ENCODE data around the gene THAP7. TPM values are rescaled to one million over a fixed set of nuclear protein-coding genes. Genes with fewer than 3 reads are reported as not detected.
A peak's percentile ranks its signal among the peaks of the same experiment; 100 is the strongest.

THAP7 gene
- total and polyA plus RNA-seq, 2 experiments from 2014 or later = 49.7 to 61.1 TPM

DNA sequence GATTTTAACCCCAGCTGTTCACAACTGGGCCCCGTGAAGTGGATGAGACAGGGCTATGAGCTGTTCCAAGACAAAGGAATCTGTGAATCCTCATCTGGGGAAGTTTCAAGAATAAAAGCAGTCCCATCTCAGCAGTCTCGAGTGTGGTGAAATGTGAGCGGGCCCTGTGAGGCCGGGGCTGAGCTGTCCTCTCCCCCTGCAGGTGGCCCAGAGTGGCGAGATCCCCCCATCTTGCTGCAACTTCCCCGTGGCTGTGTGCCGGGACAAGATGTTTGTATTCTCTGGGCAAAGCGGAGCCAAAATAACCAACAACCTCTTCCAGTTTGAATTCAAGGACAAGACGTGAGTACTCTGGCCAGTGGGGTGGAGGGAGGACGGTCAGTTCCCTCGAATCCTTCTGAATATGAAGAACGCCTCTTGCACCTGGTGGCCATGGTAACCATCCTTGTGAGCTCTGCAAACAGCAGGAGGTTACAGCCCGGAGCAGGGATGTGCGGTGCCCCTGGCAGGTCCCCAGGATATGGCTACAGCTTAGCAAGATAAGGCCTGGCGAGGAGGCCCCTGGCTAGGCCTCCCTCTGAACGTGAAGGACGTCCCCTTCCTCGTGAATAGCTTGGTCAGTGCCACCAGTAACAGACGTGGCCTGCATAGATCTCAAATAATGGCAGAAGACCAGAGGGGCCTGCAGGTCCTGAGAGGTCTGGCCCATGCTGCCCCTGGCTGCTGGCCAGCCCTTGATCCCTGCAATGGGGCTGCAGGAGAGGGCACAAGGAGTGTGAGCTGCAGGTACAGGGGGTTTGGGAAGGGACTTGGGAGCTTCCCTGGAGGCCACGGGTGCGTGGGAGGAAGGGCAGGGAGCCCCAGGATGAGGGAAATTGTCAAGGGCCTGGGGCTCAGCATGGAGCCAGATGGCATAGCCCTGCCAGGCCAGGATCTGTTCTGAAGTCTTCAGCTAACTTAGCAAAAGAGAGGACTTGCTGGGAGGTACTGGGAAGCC lies 11.4 kb downstream of the THAP7 start:
- TF ChIP-seq, protein P1, sequence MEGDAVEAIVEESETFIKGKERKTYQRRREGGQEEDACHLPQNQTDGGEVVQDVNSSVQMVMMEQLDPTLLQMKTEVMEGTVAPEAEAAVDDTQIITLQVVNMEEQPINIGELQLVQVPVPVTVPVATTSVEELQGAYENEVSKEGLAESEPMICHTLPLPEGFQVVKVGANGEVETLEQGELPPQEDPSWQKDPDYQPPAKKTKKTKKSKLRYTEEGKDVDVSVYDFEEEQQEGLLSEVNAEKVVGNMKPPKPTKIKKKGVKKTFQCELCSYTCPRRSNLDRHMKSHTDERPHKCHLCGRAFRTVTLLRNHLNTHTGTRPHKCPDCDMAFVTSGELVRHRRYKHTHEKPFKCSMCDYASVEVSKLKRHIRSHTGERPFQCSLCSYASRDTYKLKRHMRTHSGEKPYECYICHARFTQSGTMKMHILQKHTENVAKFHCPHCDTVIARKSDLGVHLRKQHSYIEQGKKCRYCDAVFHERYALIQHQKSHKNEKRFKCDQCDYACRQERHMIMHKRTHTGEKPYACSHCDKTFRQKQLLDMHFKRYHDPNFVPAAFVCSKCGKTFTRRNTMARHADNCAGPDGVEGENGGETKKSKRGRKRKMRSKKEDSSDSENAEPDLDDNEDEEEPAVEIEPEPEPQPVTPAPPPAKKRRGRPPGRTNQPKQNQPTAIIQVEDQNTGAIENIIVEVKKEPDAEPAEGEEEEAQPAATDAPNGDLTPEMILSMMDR (IDR thresholded peaks at IDR 0.05; ENCODE audit: low read depth, low read length) = no peak

DNA sequence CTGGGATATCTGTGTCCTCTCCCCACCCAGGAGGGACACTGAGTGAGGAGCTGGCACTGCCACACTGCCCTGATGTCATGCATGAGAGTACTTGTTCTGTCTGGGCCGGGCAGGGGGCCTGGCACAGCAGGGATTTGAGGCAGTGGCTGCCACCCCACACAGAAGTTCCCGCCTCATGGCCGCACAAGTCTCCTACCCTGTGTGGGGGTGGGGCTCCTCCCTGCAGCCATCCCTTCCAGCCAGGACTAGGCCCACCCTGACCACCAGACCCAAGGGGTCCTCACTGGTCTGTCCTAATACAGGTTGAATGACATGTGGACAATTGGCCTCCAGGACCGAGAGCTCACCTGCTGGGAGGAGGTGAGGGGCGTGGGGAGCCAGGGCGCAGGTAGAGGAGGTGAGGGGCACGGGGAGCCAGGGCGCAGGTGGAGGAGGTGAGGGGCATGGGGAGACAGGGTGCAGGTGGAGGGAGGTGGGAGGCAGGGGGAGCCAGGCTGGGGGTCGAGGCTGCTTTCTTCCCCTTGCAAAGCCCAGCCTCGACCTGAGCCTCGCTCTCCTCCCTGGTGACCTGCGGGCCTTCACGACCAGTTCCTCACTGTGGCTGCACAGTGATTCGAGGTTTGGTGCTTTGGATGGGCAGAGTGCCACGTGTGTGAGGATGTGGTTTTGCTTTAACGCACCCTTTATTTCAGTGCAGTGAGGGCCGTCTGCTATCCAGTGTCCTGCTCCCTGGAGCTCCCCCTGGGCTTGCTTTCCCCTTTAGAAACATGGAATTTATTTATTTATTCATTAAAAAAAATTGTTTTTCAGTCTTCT lies 12.4 kb downstream of the THAP7 start:
- peak in 1 of 2 donors; percentile 28 for DNase-seq (ENCODE audit: low read depth in 1 of 2, low spot score in 1 of 2)
- no peaks in the 10 kb centered on the region for H3K9me3 ChIP-seq (ENCODE audit: low read depth)
- H3K4me3 ChIP-seq = no peak overlapping the region
- no peaks in the 10 kb centered on the region for H3K27me3 ChIP-seq
- H3K36me3 ChIP-seq = peaks cover 14% of the 10 kb centered on the region
- H3K4me1 ChIP-seq (ENCODE audit: low read depth) = no peaks in the 10 kb centered on the region
- TF ChIP-seq, protein P1 (IDR thresholded peaks at IDR 0.05; ENCODE audit: low read depth, low read length) = no peak
- H3K27ac ChIP-seq = no peak overlapping the region

More for the DNA sequence above, 11.4 kb downstream of the THAP7 start:
- no peak for DNase-seq (ENCODE audit: low read depth in 1 of 2, low spot score in 1 of 2)
- Histone ChIP-seq H3K27me3 (no peaks in the 10 kb centered on the region), H3K4me3 (no peak overlapping the region), H3K36me3 (peaks cover 14% of the 10 kb centered on the region), H3K9me3 (ENCODE audit: low read depth) (no peaks in the 10 kb centered on the region), H3K27ac (no peak overlapping the region), H3K4me1 (ENCODE audit: low read depth) (no peaks in the 10 kb centered on the region)

DNA sequence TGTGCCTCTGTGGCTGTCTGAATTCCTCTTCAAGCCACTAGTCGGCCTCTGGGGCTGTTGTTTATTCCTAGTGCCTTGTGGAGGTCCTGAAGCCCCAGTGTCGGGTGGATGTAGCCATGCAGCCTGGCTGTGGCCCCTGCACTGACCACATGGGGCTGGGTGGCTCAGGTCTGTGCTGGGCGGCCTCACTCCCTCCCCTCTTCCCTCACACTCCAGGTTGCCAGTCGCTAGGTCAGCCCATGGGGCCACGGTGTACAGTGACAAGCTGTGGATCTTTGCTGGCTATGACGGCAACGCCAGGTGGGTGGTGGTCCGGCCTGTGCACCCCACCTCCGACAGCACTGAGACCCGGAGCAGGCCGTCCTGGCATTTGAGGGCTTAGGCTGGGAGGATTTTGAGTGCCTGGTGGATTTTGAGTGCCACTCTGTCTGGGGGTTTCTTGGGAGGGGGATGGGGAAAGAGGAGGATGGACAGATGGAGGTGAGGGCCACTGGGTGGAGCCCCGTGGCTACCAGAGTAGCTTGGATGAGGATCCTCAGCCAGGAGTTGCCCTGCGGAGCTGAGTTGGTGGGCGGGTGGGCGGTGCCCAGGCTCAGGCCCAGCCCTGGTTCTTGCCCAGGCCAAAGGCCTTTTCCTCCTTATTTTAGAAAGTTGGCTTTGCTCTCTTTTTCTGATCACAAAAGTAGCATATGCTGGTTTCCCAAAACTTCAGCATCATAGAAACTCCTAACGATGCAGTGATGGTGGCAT lies 13.2 kb downstream of the THAP7 start:
- Histone ChIP-seq H3K27ac (no peak overlapping the region), H3K27me3 (no peaks in the 10 kb centered on the region), H3K36me3 (peaks cover 14% of the 10 kb centered on the region), H3K4me3 (no peak overlapping the region), H3K4me1 (ENCODE audit: low read depth) (no peaks in the 10 kb centered on the region), H3K9me3 (ENCODE audit: low read depth) (no peaks in the 10 kb centered on the region)
- TF ChIP-seq, protein P1 (IDR thresholded peaks at IDR 0.05; ENCODE audit: low read depth, low read length) = no peak
- DNase-seq (ENCODE audit: low read depth in 1 of 2, low spot score in 1 of 2) = no peak

DNA sequence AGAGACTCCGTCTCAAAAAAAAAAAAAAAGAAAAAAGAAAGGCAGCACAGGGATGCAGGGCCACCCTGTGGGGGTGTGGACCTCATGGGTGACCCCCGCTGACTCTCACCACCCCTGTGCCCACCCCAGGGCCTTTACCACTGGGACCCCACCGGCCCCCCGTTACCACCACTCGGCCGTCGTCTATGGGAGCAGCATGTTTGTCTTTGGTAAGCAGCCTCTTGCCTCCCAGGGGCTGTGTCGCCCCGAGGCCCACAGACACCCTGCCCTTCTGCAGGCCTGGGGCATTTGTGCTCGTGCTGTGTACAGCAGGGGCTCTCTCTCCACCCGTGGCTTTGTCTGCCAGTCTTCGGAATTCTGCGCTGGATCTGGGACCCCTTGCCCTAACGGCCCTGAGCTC lies 14.5 kb downstream of the THAP7 start:
- Histone ChIP-seq H3K27ac (no peak overlapping the region), H3K27me3 (no peaks in the 10 kb centered on the region), H3K4me3 (no peak overlapping the region), H3K4me1 (ENCODE audit: low read depth) (no peaks in the 10 kb centered on the region), H3K9me3 (ENCODE audit: low read depth) (no peaks in the 10 kb centered on the region), H3K36me3 (peaks cover 13% of the 10 kb centered on the region)
- DNase-seq (ENCODE audit: low read depth in 1 of 2, low spot score in 1 of 2) = no peak
- TF ChIP-seq, protein P1 (IDR thresholded peaks at IDR 0.05; ENCODE audit: low read depth, low read length) = no peak

DNA sequence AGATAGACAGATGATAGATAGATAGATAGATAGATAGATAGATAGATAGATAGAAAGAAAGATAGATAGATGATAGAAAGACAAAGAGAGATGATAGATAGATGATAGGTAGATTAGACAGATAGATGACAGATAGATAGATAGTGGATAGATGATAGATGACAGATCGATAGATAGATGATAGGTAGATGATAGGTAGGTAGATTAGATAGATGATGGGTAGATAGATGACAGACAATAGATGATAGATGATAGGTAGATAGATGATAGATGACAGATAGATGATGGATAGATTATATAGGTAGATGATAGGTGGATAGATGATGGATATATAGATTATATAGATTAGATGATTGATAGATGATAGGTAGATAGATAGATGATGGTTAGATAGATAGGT lies 15.6 kb downstream of the THAP7 start:
- TF ChIP-seq, protein P1 (IDR thresholded peaks at IDR 0.05; ENCODE audit: low read depth, low read length) = no peak
- no peaks in the 10 kb centered on the region for H3K27me3 ChIP-seq
- H3K4me3 ChIP-seq = no peak overlapping the region
- no peak overlapping the region for H3K27ac ChIP-seq
- DNase-seq (ENCODE audit: low read depth in 1 of 2, low spot score in 1 of 2) = no peak
- no peaks in the 10 kb centered on the region for H3K9me3 ChIP-seq (ENCODE audit: low read depth)
- H3K36me3 ChIP-seq = peaks cover 5% of the 10 kb centered on the region
- peaks cover 2% of the 10 kb centered on the region for H3K4me1 ChIP-seq (ENCODE audit: low read depth)
